Measurements from ENCODE around the gene CDH11. TPM values are rescaled to one million over a fixed set of nuclear protein-coding genes. Genes with fewer than 3 reads are reported as not detected.

Gene CDH11
- total and polyA plus RNA-seq, 2 donors (not counting 1 experiment from before 2014, with no cell fraction given), result 220 to 335 TPM

DNA sequence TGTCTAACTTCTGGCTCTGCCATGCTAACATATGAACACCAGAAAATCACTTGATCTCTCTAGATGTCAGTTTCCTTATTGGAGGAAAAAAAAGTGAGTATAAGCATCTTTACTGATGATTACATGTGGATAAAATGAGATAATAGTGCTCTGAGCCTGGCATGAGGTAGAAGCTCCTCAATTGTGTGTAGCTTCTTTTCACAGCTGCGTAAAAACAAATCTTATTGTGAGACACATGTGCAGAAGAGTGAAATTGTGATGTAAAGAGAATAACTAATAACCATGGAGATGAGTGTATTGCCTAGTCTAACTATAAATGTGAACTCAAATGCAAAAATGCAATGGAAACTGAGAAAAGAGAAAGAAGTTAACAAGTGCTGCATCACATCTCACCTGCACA lies 44.7 kb downstream of the CDH11 start:
- H3K4me3 ChIP-seq (replicated peaks in 1 of 4; ENCODE audit: control extremely low read depth in 1 of 4, insufficient read depth in 1 of 4, low read depth in 3 of 4, low read length in 4 of 4), result no peak overlapping the region
- H4K20me1 ChIP-seq (ENCODE audit: control insufficient read depth, extremely low read depth, insufficient read depth, low read length), result no peaks in the 10 kb centered on the region
- H3K9me3 ChIP-seq (ENCODE audit: control insufficient read depth, insufficient read depth, low read depth, low read length), result no peaks in the 10 kb centered on the region
- no peaks in the 10 kb centered on the region for H3K27me3 ChIP-seq (ENCODE audit: control insufficient read depth, insufficient read depth, low read length)
- TF ChIP-seq, protein P1, sequence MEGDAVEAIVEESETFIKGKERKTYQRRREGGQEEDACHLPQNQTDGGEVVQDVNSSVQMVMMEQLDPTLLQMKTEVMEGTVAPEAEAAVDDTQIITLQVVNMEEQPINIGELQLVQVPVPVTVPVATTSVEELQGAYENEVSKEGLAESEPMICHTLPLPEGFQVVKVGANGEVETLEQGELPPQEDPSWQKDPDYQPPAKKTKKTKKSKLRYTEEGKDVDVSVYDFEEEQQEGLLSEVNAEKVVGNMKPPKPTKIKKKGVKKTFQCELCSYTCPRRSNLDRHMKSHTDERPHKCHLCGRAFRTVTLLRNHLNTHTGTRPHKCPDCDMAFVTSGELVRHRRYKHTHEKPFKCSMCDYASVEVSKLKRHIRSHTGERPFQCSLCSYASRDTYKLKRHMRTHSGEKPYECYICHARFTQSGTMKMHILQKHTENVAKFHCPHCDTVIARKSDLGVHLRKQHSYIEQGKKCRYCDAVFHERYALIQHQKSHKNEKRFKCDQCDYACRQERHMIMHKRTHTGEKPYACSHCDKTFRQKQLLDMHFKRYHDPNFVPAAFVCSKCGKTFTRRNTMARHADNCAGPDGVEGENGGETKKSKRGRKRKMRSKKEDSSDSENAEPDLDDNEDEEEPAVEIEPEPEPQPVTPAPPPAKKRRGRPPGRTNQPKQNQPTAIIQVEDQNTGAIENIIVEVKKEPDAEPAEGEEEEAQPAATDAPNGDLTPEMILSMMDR (conservative IDR thresholded peaks at IDR 0.05 in 1 of 2, IDR thresholded peaks at IDR 0.05 in 1 of 2; ENCODE audit: low read depth in 1 of 2, low read length in 2 of 2), result no peak
- TF ChIP-seq EZH2 (IDR thresholded peaks at IDR 0.05; ENCODE audit: low read length, missing control alignments), result no peak
- no peak overlapping the region for H3K4me2 ChIP-seq (ENCODE audit: extremely low read depth, insufficient read depth, low read length)
- H3K9ac ChIP-seq (ENCODE audit: insufficient read depth, low read length), result no peak overlapping the region
- H2AFZ ChIP-seq (ENCODE audit: low read length), result no peak overlapping the region
- H3K36me3 ChIP-seq (ENCODE audit: control insufficient read depth, insufficient read depth, low read length), result peaks cover 2% of the 10 kb centered on the region
- H3K27ac ChIP-seq (ENCODE audit: insufficient read depth, low read length), result no peak overlapping the region
- peaks cover 1% of the 10 kb centered on the region for H3K4me1 ChIP-seq (ENCODE audit: control insufficient read depth, extremely low read depth, insufficient read depth, low read length)
- peaks cover 17% of the 10 kb centered on the region for H3K79me2 ChIP-seq (ENCODE audit: control insufficient read depth, insufficient read depth, low read length)
- no peak for DNase-seq (ENCODE audit: low read depth in 2 of 2)

DNA sequence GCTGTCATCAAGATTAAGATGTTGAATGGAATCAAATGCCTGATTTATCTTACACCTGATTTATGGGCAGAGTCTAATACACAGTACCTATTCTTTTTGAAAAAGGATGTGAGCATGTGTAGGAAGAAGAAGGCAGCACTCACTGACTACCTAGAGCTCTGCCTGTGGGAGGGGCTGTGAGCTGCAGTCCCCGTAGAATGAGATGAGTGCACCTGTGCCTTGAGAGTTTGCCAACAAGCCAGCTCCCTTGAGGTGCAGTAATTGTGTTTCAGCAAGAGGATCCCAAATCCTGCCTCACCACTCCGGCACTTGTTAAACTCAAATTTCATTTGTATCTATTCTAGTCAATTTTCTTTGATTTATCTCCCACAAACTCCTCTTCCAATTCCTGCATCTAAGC lies 46.0 kb downstream of the CDH11 start:
- Histone ChIP-seq H3K27ac (ENCODE audit: insufficient read depth, low read length) (no peak overlapping the region), H3K4me1 (ENCODE audit: control insufficient read depth, extremely low read depth, insufficient read depth, low read length) (peaks cover 14% of the 10 kb centered on the region), H3K36me3 (ENCODE audit: control insufficient read depth, insufficient read depth, low read length) (no peaks in the 10 kb centered on the region), H2AFZ (ENCODE audit: low read length) (no peak overlapping the region), H3K9me3 (ENCODE audit: control insufficient read depth, insufficient read depth, low read depth, low read length) (no peaks in the 10 kb centered on the region), H3K4me3 (replicated peaks in 1 of 4; ENCODE audit: control extremely low read depth in 1 of 4, insufficient read depth in 1 of 4, low read depth in 3 of 4, low read length in 4 of 4) (no peak overlapping the region), H3K27me3 (ENCODE audit: control insufficient read depth, insufficient read depth, low read length) (no peaks in the 10 kb centered on the region), H3K4me2 (ENCODE audit: extremely low read depth, insufficient read depth, low read length) (no peak overlapping the region), H4K20me1 (ENCODE audit: control insufficient read depth, extremely low read depth, insufficient read depth, low read length) (no peaks in the 10 kb centered on the region), H3K79me2 (ENCODE audit: control insufficient read depth, insufficient read depth, low read length) (peaks cover 17% of the 10 kb centered on the region), H3K9ac (ENCODE audit: insufficient read depth, low read length) (no peak overlapping the region)
- TF ChIP-seq, protein P1 (conservative IDR thresholded peaks at IDR 0.05 in 1 of 2, IDR thresholded peaks at IDR 0.05 in 1 of 2; ENCODE audit: low read depth in 1 of 2, low read length in 2 of 2), result no peak
- TF ChIP-seq EZH2 (IDR thresholded peaks at IDR 0.05; ENCODE audit: low read length, missing control alignments), result no peak
- DNase-seq (ENCODE audit: low read depth in 2 of 2), result no peak

DNA sequence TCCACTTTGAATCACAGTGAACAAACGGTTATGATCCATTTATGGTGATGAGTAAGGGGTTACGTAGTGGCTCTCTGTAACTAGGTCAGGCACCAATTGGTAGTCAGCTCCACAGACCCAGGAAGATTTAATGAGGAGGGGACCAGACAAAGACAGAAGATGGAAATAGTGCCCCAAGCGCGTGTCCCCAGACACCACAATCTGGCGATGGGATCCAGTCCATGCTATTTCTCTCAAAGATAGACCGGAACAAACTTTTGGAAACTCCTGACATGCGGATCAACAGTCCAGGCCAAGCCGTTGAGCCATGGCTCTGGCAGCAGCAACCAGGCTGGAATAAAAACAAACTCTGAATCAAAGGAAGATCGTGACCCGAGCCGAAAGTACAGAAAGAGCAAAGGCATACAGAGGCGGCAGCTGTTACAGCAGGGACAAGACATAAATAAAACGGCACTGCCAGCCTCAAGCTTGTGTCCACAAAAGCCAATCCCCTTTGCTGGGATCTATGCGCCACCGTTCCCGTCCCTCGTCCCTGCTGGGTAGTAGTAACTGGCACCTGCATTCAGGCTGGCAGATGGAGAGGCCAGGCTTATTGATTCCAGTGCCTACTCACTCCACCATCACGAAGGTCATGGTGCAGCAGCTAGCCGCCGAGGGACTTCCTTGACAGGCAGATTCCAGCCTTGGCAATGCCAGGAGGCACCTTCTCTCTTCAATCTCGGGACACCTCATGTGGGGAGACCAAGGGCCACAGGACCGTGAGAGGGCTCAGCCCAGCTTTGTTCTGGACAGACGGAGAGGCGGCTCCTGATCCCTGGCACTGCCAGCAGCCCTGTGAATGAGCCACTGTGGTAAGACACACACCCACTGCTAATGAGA lies 50.2 kb downstream of the CDH11 start:
- Histone ChIP-seq H3K9ac (ENCODE audit: insufficient read depth, low read length) (peak overlapping the region; percentile 44), H4K20me1 (ENCODE audit: control insufficient read depth, extremely low read depth, insufficient read depth, low read length) (no peaks in the 10 kb centered on the region), H3K27ac (ENCODE audit: insufficient read depth, low read length) (peak overlapping the region; percentile 94), H3K4me2 (ENCODE audit: extremely low read depth, insufficient read depth, low read length) (peak overlapping the region; percentile 91), H3K4me1 (ENCODE audit: control insufficient read depth, extremely low read depth, insufficient read depth, low read length) (peaks cover 30% of the 10 kb centered on the region), H2AFZ (ENCODE audit: low read length) (no peak overlapping the region), H3K9me3 (ENCODE audit: control insufficient read depth, insufficient read depth, low read depth, low read length) (no peaks in the 10 kb centered on the region), H3K27me3 (ENCODE audit: control insufficient read depth, insufficient read depth, low read length) (no peaks in the 10 kb centered on the region), H3K4me3 (replicated peaks in 1 of 4; ENCODE audit: control extremely low read depth in 1 of 4, insufficient read depth in 1 of 4, low read depth in 3 of 4, low read length in 4 of 4) (peak overlapping the region; percentile 19 to 35 (median 24)), H3K36me3 (ENCODE audit: control insufficient read depth, insufficient read depth, low read length) (no peaks in the 10 kb centered on the region), H3K79me2 (ENCODE audit: control insufficient read depth, insufficient read depth, low read length) (peaks cover 37% of the 10 kb centered on the region)
- TF ChIP-seq EZH2 (IDR thresholded peaks at IDR 0.05; ENCODE audit: low read length, missing control alignments), result no peak
- TF ChIP-seq, protein P1 (conservative IDR thresholded peaks at IDR 0.05 in 1 of 2, IDR thresholded peaks at IDR 0.05 in 1 of 2; ENCODE audit: low read depth in 1 of 2, low read length in 2 of 2), result no peak
- peak; percentile 73 to 74 for DNase-seq (ENCODE audit: low read depth in 2 of 2)
